HUDEP-2 (cell line): ENCODE results near the gene SEC22C.

Source experiments
- DNase-seq, 76 experiments: peaks; one replicate each; lab custom pipeline; 2025; ENCODE audit not compliant: unreplicated experiment in 76 of 76; lab: John Stamatoyannopoulos, UW

Gene SEC22C

GRCh38 chr3:42501321-42501680 lies 80.5 kb downstream of the SEC22C start:
- DNase-seq: no peak

DNA sequence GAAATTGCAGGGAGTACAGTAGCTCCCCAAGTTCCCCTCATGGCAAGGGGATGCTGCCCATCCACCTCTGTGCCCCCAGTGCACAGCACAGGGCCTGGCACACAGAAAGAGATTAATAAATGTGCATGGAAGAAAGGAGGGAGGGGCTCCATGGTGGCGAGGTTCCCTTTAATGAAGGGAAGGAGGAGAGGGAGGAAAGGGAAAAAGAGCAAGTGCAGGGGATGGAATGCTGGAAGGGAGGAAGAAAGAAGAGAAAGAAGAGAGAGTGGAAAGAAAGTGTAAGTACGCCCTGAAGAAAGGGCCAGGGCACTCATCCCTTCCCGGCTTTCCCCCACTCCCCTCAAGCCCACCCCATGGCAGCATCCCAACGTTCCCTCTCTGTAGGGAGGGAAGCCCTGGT lies 80.9 kb downstream of the SEC22C start:
- no peak for DNase-seq

DNA sequence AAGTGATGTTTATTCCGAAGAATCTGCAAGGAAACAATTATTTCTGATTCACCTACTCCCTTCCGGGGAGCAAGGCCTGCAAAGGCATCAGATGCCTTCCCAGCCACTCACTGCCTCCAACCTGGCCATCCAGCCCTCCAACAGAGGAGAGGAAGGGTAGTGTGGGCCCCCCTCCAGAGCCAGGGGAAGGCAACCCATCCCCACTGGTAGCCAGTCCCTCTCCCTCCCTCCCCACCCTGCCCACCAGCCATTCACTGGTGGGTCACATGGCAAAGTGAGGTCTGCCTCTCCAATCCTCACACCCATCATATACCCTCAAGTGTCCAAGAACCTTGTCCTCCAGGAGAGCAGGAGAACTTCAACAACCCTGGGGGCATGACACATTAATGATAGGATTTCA lies 81.7 kb downstream of the SEC22C start:
- DNase-seq: no peak

DNA sequence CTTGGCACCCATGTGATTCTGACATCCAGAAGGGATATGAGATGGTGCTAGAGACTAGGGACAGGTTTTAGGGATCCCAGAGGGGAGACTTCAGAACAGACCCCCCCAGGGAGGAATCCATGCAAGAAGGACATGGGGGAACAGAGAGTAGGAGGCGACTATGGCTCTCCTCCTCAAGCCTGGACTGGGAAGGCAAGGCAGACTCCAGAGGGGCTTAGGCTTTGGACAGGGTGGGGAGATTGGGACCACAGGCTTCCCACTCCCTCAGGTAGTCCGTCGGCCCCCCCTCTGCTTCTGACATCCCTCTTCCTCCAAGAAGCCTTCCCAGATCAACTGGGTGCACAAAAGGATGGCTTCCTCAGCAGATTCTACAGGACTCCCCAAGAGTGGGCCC lies 82.3 kb downstream of the SEC22C start:
- DNase-seq: no peak

- no peak for DNase-seq
Observed at GRCh38 chr3:42498791-42499477, 82.8 kb downstream of the SEC22C start.

GRCh38 chr3:42498034-42498433 lies 83.7 kb downstream of the SEC22C start:
- DNase-seq: no peak
